Stimulated activated CD8-positive, alpha-beta memory T cell treated with anti-CD3 and anti-CD28 coated beads, Interleukin-2, amount 100 ng/mL, for 1 hour (primary cell): Measurements from ENCODE around the gene EML4.

Experiments
- DNase-seq, 2 donors: peaks; one replicate each; pipeline ENCODE4 v3.0.0-alpha.2; 2020; ENCODE audit warnings: low read depth in 2 of 2

The EML4 gene

DNA sequence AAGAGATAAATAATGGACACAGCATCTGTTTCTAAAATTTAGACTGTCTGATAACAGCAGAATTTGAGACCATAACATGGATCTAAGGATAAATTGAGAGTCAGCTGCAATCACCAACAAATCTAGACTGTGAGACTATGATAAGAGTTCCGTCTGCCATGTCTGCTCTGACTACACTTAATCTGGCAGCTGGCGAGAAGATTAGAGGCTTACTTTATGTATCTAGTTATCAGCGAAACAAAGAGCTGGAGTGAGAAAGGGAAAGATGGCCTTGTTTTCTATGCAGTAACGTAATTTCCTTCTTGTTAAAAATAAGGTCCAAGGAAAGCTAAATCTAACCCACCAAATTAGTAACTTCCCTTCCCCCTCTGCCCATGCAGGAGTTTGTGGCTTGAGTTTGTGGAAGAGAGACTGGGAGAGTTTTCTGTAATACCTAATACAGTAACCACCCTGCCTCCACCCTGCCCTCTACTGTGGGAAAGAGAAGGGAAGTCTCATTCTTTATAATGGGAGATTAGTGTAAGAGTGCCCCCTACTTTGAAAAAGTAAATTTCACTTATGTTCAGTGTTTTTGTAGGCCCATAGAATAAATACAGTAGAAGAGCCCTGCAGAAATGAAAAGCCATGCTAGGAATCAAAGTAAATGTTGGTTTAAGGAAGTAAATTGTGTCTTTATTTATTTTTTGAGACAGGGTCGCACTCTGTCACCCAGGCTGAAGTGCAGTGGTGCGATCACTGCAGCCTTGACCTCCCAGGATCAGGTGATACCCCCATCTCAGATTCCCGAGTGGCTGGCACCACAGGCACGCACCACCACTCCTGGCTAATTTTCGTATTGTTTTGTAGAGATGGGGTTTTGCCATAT is 27.5 kb downstream of the EML4 start:
- no peak for DNase-seq

DNA sequence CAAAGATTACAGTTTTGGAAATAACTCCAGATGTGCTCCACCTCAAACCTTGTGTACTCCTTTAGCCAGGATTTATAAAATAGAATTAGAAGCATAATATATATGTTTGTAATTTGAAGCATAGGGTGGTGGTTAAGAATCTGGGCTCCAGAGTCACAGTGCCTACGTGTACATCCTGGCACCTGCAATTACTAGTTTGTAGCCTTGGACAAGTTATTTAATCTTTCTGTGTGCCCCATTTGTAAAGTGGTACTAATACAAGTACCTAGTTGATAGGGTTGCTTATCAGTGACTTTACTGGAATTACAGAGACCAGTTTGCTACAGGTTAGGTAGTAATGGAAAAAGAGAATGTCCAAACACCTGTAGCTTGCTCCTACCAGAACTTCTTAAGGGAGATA is 28.6 kb downstream of the EML4 start:
- DNase-seq, result no peak

DNA sequence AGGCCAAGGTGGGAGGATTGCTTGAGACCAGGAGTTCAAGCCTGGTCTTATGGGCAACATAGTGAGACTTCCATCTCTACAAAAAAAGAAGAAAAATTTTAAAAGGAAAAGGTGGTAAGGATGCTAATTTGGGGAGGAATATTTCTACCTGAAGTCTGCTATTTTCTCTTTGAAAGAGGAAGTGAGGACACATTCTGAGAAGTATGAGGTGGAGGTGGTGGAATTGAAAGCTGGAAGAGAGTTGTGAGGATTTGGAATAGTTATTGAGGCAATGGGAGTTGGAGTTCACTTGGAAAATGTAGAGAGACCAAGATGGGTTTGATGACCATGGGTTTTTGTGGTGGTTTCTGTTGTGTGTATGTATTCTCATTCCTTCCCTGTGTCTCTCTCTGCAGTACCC is 29.3 kb downstream of the EML4 start:
- no peak for DNase-seq

DNA sequence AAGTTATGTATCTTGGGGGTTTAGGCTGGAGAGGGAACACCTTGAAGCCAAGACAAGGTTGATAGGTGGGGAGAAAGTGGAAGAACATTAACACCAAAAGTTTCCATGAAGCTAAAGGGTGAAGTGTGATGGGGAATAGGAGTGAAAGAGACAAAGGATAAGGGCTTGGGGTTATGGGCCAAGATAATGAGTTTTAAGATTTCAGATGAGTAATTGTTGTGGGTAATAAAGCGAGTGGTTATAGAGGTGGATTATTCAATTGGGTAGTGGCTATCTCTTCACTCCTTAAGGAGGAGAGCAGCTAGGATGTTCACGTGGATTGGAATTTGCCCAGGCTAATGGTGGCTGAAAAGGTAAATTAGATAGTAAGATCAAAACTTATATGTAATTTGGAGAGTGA is 29.8 kb downstream of the EML4 start:
- no peak for DNase-seq

DNA sequence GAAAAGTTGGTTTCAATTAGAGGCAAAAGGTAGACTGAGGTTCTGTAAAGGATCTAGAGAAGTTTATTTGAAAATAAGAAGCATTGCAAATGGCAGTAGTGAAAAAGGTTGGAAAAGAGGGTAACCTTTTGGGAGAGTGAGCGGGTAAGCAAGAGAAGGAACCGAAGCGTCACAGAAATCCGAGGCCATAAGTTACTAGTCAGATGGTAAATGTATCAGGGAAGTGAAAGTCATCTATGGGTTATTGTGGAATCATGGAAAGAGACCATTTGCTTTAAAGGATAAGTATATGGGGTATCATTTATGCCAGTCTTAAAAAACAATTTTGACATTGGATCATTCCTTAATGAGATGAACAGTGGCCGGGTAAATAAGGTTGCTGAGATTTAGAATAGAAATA is 30.5 kb downstream of the EML4 start:
- no peak for DNase-seq

DNA sequence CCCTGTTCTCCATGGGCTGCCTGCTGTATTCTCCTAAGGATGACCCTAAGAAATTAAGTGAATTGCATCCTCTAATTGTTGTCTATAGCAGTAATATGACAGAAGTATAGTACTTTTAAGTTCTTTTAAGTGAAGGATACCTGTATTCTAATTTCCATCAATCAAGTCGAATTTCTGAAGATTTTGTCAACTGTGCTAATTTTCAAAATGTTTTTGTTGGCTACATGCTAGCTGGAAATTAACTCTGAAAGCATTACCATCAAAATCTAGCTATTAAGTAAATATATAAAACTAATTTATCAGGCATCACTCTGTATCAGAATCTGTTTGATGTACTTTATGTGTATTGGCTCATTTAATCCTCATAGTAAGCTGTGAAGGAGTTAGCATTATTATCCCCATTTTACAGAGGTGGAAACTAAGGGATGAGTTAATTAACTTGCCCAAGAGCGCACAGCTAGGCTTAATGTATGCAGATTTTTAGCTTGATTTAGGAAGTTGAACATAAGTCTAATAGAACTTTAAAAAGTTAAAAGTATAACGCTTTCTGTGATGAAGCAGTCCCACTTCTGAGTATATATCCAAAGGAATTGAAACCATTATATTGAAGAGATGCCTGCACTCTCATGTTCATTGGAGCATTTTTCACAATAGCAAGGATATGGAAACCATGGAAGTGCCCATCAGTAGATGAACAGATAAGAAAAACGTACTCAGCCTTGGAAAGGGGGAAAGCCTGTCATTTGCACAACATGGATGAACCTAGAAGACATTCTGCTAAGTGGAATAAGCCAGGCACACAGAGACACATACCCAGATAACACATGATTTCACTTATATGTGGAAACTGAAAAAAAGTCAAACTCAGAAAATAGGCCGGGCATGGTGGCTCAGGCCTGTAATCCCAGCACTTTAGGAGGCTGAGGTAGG is 32.0 kb downstream of the EML4 start:
- DNase-seq, result no peak

DNA sequence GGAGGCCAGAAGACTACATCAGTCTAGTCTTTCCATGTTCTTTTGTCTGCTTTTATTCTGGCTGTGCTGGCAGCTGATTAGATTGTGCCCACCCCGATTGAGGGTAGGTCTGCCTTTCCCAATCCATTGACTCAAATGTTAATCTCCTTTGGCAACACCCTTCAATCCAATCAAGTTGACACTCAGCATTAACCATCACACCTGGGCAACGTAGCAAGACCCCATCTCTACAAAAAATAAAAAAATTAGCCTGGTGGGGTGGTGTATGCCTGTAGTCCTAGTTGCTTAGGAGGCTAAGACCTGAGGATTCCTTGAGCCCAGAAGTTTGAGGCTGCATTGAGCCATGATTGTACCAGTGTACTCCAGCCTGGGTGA is 33.5 kb downstream of the EML4 start:
- DNase-seq, result no peak

DNA sequence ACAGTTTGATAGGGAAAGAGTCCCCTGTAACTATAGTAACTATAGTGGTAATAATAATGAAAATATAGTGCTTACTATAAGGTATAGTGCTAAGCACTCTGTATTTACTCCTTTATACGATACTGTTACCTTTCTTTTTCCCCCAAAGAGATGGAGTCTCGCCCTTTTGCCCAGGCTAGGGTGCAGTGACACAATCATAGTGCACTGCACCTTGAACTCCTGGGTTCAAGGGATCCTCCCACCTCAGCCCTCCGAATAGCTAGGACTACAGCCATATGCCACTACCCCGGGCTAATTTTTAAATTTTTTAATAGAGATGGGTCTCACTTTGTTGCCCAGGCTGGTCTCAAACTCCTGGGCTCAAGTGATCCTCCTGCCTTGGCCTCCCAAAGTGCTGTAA is 34.6 kb downstream of the EML4 start:
- no peak for DNase-seq

DNA sequence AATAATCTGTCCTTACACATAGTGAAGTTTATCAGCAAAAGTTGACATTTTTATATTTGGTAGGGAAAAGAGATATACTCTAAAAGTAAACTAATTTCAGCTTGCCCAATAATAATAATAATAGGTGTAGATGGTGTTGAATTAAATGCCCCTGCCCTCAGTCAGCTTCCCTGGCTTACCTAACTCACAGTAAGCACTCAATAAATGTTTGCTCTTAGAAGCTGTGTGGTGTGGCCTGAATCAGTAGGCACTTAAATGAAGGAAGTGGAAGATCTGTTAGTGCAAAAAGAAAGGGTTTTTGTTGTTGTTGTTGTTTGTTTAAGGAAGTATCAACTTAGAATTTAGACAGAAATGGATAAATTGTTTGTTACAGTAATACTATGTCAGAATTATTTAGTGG is 36.2 kb downstream of the EML4 start:
- DNase-seq, result no peak

DNA sequence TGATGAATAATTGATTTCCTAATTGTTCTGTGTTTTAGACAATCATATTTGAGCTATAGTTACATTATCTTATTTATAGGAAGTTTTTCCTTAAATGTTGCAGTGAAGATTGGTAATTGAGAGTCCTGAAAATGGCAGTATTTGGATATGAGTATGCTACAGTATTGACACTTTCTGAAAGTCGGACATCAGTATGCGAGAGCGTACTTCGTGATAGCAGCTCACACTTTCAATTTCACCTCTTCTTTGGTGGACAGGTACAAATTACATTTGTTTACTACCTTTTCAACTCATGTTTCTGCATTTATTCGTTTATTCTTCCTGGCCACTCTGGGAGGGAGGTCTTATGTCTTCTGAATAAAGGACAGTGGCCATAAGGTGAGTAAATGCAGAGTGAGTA is 38.7 kb downstream of the EML4 start:
- DNase-seq, result no peak

DNA sequence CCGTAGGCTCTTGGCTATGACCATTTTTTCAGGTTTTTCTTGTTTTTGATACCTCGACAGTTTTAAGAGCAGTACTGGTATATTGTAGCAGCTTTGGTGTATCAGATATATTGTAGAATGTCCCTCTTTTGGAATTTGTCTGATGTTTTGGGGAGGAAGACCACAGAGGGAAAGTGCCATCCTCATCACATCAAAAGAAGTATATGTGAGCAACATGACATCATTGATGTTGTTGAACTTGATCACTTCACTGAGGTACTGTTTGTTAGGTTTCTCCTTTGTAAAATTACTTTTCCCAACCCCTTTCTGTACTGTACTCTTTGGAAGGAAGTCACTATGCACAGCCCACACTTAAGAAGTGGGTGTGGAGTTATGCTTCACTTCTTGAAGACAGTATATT is 41.0 kb downstream of the EML4 start:
- no peak for DNase-seq

DNA sequence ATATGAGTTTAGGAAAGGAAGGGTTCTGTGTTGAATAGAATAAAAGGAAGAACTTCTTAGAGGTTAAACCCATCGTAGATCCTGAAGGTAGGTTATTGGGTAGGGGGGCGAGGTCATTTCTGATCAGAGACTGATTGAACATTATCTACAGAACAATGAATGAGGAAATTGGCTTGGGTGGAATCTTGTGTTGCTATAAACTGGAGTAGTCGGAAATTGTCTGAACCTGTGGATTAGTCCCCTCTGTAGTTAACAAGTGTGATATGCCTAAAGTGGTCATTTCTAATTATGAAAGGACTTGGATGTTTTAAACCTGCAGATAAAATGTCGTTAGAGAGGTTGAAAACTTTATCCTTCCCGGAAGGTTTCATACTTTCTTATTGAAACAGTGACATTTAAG is 42.1 kb downstream of the EML4 start:
- DNase-seq, result no peak

DNA sequence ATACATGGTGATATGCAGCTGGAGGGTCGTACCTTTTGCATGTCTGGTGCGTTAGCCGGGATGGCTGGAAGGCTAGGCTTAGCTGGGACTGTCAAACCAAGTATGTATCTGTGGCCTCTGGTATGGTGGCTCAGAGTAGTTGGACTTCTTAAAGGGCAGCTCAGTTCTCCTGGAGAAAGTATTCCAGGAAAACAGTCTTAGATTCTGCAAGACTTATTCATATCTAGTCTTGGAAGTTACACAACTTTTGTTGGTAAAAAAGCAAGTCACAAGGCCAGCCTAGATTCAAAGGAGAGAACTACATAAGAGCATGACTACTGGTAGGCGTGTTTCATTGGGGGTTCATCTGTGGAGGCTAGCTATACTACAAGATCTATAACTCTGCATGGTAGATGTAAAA is 45.5 kb downstream of the EML4 start:
- DNase-seq, result no peak

DNA sequence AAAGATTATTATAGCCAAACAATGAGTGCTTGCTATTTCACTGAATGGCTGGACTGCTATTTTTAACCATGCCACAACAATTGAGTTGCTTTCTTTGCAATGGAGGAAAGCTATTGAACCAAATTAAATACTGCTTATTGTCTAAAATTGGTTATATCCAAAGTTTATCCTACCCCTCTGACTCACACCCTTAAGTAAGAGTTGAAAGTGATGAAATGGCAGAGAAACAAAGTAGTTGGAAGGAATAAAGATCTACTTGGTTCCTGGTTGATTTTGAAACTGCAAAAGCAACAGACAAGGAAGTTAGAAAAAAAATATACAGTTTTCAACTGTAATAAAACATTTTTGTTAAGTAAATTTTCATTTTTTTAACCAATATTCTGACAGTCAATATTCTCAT is 47.5 kb downstream of the EML4 start:
- no peak for DNase-seq

DNA sequence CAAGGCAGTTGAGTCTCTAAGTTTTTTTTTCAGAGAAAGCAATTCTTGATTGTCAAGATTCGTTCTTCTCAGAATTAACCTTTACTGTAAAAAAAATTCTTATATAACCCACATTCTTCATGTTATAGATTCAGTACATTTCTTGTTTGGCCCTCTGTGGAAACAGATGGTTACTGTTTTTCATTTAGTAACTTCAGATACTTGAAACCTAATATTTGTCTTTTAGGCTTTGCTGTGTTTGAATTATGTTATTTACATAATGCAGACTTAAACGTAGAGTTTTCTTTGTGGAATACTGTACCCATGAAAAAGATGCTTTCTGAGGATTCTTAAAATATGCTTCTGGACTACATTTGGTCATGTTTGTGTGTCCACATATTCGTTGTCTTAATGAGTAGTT is 48.2 kb downstream of the EML4 start:
- DNase-seq, result no peak

DNA sequence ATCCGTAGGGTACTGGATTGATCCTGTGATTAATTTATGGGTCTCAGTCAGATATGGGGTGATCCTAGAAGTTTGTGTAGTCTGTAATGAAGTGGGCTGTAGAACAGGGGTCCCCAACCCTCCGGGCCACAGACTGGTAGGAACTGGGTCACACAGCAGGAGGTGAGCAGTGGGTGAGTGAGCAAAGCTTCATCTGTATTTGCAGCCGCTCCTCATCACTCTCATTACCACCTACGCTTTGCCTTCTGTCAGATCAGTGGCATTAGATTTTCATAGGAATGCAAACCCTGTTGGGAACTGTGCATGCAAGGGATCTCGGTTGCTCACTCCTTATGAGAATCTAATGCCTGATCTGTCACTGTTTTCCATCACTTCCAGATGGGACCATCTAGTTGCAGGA is 48.8 kb downstream of the EML4 start:
- DNase-seq, result no peak

DNA sequence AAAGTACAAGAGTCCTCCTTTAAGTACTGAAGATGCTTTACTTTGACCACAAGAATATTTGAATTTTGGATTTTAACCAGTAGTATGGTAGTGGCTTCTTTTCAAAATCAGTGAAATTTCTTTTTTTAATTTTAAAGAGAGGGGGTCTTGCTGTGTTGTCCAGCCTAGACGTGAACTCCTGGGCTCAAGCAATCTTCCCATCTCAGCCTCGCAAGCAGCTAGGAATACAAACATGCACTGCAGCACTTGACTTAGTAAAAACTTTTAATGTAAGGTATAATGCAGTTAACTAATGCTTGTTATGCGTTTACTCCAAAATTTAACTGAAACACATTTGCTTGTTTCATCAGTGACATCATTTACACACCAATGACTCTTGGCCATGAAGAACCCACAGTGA is 49.6 kb downstream of the EML4 start:
- DNase-seq, result no peak

DNA sequence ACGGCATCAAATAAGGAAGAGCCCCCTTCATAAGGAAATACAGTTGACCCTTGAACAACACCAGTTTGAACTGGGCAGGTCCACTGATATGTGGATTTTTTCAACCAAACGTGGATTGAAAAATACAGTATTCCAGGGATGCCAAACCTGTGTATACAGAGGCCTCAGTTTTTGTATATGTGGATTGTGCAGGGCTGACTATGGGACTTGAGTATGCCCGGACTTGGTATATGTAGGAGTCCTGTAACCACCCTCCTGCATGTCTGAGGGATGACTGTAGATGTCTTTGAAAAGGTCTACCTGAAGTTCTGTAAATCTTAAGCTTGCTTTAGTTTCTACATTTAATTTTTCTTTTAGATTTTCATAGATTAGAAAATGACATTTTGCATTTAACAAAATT is 50.0 kb downstream of the EML4 start:
- no peak for DNase-seq

DNA sequence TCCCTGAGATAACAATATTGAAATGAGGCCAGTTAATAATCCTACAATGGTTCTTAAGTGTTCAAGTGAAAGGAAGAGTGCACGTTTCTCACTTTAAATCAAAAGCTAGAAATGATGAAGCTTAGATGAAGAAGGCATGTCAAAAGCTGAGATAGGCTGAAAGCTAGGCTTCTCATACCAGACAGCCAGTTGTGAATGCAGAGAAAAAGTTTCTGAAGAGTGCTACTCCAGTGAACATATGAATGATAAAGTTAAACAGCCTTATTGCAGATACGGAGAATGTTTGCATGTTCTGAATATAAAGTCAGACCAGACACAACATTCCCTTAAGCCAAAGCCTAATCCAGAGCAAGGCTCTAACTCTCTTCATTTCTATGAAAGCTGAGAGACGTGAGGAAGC is 51.4 kb downstream of the EML4 start:
- no peak for DNase-seq

DNA sequence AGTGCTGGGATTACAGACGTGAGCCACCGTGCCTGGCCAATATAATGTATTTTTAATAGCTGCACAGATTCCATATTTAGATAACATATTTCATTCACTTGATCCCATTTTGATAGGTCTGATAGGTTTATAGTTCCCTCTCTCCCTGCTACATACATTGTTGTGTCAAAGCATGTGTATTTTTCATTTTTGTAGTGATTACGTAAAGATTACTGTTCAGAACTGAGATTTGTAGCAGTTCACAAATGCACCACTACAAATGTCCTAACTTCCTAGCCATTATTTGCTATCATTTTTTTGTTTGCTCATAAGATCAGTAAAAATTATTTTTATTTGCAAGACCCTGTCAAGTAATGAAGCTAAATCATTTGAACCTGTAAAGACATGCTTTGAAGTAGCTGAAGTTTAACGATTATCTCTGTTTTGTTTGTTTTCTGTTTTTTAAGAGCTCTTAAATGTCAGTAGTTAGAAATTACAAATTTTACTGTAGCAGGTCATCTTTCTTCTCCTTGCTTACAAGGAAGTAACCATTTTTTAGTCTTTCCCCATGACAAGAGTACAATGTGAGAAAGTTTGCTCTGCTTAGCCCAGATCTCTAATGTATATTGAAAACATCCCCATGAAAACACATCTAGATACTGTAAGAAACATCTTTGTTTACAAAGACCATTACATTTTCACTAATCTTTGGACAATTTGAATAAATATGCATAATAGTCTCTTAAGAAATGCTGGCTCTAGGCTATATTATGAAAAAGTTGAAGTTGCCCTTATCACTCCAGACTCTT is 54.1 kb downstream of the EML4 start:
- no peak for DNase-seq

DNA sequence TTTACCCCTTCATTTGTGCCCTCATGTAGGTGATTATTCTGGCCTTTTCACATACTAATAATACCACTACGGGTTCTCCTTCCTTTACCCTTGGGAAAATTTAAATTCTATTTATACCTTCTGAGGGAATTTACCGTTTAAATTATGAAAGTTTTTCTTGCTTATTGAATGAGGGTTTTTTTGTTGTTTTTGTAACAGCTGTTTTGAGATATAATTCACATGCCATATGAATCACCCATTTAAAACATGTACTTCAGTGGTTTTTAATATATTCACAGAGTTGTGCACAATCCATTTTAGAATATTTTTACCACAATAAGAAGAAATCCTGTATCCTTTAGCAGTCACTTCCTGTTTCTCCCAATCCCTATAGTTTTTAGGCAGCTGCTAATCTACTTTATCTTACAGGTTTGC is 54.7 kb downstream of the EML4 start:
- DNase-seq, result no peak

DNA sequence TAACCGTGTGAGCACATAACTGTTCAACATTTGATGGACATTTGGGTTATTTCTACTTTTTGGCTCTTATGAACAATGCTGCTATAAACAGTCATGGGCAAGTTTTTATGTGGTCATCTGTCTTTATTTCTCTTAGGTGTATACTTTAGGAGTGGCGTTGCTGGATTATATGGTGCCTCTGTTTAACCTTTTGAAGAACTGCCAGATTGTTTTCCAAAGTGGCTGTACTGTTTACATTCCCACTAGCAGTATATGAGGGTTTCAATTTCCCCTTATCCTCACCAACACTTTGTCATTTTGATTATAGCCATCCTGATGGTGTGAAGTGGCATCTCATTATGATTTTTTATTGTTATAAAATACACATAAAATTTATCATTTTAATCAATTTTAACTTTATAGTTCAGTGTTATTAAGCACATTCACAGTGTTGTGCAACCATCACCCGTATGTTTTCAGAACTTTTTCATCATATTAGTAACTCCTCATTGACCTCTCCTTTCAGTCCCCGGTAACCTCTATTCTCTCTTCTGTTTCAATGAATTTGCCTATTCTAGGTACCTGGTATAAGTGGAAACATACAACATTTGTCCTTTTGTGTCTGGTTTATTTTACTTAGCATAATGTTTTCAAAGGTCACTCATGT is 55.4 kb downstream of the EML4 start:
- DNase-seq, result no peak
